HEK293 (cell line): Measurements from ENCODE around the gene PCYOX1L.

ENCODE experiments used
- CTCF ChIA-PET: fragments of 350-600 bp; formaldehyde crosslinking; extraction: SDS; loops from one replicate; lab custom pipeline; 2021; ENCODE audit warnings: antibody characterized with exemption; lab: Yijun Ruan, JAX
- POLR2A ChIA-PET: fragments of 300-600 bp; formaldehyde crosslinking; extraction: SDS; loops from one replicate; lab custom pipeline; 2020; ENCODE audit warnings: antibody characterized with exemption, inconsistent platforms; lab: Yijun Ruan, JAX
- H3K27ac ChIP-seq: fragments of 200-500 bp; sonication (Bioruptor generic); 2 replicates; pipeline ENCODE4 v1.5.1; 2014; ENCODE audit warnings: low read depth, low read length, control low read depth, inconsistent platforms; ENCODE audit errors: extremely low read depth
- H3K36me3 ChIP-seq, 2 experiments: fragments of 200-500 bp in 1 of 2; sonication (Bioruptor generic) in 1 of 2; 1 replicate in 1 of 2; 2 replicates in 1 of 2; pipeline ENCODE4 v1.5.1; 2014 to 2017; ENCODE audit warnings: inconsistent platforms in 2 of 2, low read length in 2 of 2; ENCODE audit not compliant: control insufficient read depth in 2 of 2, insufficient read depth in 1 of 2
- H3K4me1 ChIP-seq: fragments of 200-500 bp; sonication (Bioruptor generic); 2 replicates; pipeline ENCODE4 v1.5.1; 2014; ENCODE audit warnings: mild to moderate bottlenecking, low read length, inconsistent platforms; ENCODE audit not compliant: control insufficient read depth, insufficient read depth
- H3K4me3 ChIP-seq: 2 replicates; pipeline ENCODE4 v1.5.1; 2011; ENCODE audit warnings: low read depth, mild to moderate bottlenecking, control low read depth, low read length, moderate library complexity
- H3K9me3 ChIP-seq: fragments of 200-500 bp; sonication (Bioruptor generic); 2 replicates; pipeline ENCODE4 v1.5.1; 2014; ENCODE audit warnings: low read depth, low read length, inconsistent platforms; ENCODE audit not compliant: control insufficient read depth, insufficient read depth
- BCL11B ChIP-seq: fragments of 450-650 bp; formaldehyde crosslinking; IDR thresholded peaks from 2 replicates; pipeline ENCODE4 v1.5.1; 2016; ENCODE audit warnings: low read depth, missing biosample characterization, missing genetic modification characterization
- GLIS1 ChIP-seq: fragments of 450-650 bp; formaldehyde crosslinking; IDR thresholded peaks from 2 replicates; pipeline ENCODE4 v1.5.1; 2016; ENCODE audit warnings: missing biosample characterization, missing genetic modification characterization
- REPIN1 ChIP-seq: fragments of 450-650 bp; formaldehyde crosslinking; IDR thresholded peaks from 2 replicates; pipeline ENCODE4 v1.5.1; 2017; ENCODE audit warnings: missing biosample characterization, missing genetic modification characterization, low read depth
- SALL2 ChIP-seq: fragments of 450-650 bp; formaldehyde crosslinking; IDR thresholded peaks from 2 replicates; pipeline ENCODE4 v1.5.0; 2017; ENCODE audit warnings: missing biosample characterization, mild to moderate bottlenecking, missing genetic modification characterization, borderline replicate concordance
- ZBTB1 ChIP-seq: fragments of 450-650 bp; formaldehyde crosslinking; IDR thresholded peaks from 2 replicates; pipeline ENCODE4 v1.5.1; 2016; ENCODE audit warnings: missing biosample characterization, missing genetic modification characterization
- ZBTB21 ChIP-seq: fragments of 450-650 bp; formaldehyde crosslinking; IDR thresholded peaks from 2 replicates; pipeline ENCODE4 v1.5.1; 2017; ENCODE audit warnings: missing biosample characterization, missing genetic modification characterization
- ZFHX2 ChIP-seq: fragments of 450-650 bp; formaldehyde crosslinking; conservative IDR thresholded peaks from 2 replicates; pipeline ENCODE4 v1.5.1; 2016; ENCODE audit warnings: missing biosample characterization, missing genetic modification characterization
- ZNF16 ChIP-seq: fragments of 450-650 bp; formaldehyde crosslinking; IDR thresholded peaks from 2 replicates; pipeline ENCODE4 v1.5.1; 2016; ENCODE audit warnings: low read depth, missing biosample characterization, missing genetic modification characterization
- ZNF302 ChIP-seq: fragments of 450-650 bp; formaldehyde crosslinking; IDR thresholded peaks from 2 replicates; pipeline ENCODE4 v1.5.1; 2016; ENCODE audit warnings: missing biosample characterization, missing genetic modification characterization, low read depth
- ZNF585B ChIP-seq: fragments of 450-650 bp; formaldehyde crosslinking; IDR thresholded peaks from 2 replicates; pipeline ENCODE4 v1.5.1; 2016; ENCODE audit warnings: missing biosample characterization, missing genetic modification characterization
- ZNF626 ChIP-seq: fragments of 450-650 bp; sonication (Bioruptor Pico); formaldehyde crosslinking; IDR thresholded peaks from 2 replicates; pipeline ENCODE4 v1.5.1; 2018; ENCODE audit warnings: missing biosample characterization, missing genetic modification characterization, inconsistent platforms
- ZNF747 ChIP-seq: fragments of 450-650 bp; formaldehyde crosslinking; IDR thresholded peaks from 2 replicates; pipeline ENCODE4 v1.5.1; 2016; ENCODE audit warnings: missing biosample characterization, missing genetic modification characterization
- ZSCAN23 ChIP-seq: fragments of 450-650 bp; formaldehyde crosslinking; IDR thresholded peaks from 2 replicates; pipeline ENCODE4 v1.5.1; 2016; ENCODE audit warnings: missing biosample characterization, missing genetic modification characterization
- TF ChIP-seq, protein P1 (sequence below): fragments of 450-650 bp; formaldehyde crosslinking; IDR thresholded peaks from 2 replicates; pipeline ENCODE4 v1.5.1; 2016; ENCODE audit warnings: missing biosample characterization, missing genetic modification characterization
- TF ChIP-seq, protein P2 (sequence below): fragments of 450-650 bp; formaldehyde crosslinking; IDR thresholded peaks from 2 replicates; pipeline ENCODE4 v1.5.1; 2016; ENCODE audit warnings: missing biosample characterization, missing genetic modification characterization
- TF ChIP-seq, protein P3 (sequence below): fragments of 450-650 bp; formaldehyde crosslinking; IDR thresholded peaks from 2 replicates; pipeline ENCODE4 v1.5.1; 2016; ENCODE audit warnings: missing biosample characterization, missing genetic modification characterization
- TF ChIP-seq, protein P4 (sequence below): fragments of 450-650 bp; formaldehyde crosslinking; IDR thresholded peaks from 2 replicates; pipeline ENCODE4 v1.5.1; 2016; ENCODE audit warnings: missing biosample characterization, missing genetic modification characterization, borderline replicate concordance

PCYOX1L gene

DNA sequence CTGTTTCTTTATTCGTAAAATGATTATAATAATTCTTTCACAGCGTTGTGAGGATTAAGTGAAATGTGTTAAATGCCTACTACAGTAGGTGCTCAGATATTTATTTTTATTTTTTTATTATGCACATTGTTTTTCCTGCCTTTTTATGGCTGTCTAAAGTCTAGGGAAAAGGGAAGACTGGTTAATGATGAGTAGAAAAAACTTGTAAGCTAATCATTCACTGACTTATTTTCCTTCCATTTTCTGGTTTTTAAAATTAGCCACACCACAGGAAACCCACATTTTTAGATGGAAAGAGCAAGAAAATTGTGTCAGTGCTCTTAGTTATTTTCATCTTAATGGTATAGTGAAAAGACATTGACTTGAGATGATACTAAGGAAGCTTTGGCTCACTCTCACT lies 3.9 kb upstream of the PCYOX1L start:
- no peak overlapping the region for H3K4me3 ChIP-seq
- ChIA-PET POLR2A (interaction anchor here (0.7 to 5.6 kb wide), 2 partner anchors 9 to 167 kb away, joined by 4 to 77 read pairs; partner anchors contain the start of gene GRPEL2), CTCF (interaction anchor here (0.6 to 1.7 kb wide), 5 partner anchors 14 to 265 kb away, joined by 3 to 6 read pairs (median 4); no protein-coding TSS in a partner anchor)
- no peaks in the 10 kb centered on the region for H3K9me3 ChIP-seq
- H3K27ac ChIP-seq = no peak overlapping the region
- H3K4me1 ChIP-seq = no peaks in the 10 kb centered on the region
- peaks cover 40 to 71% of the 10 kb centered on the region in 2 experiments for H3K36me3 ChIP-seq
- TF ChIP-seq ZNF747 (tag by site-specific recombination) (no peak), ZNF302 (tag by site-specific recombination) (no peak), REPIN1 (tag by site-specific recombination) (no peak), BCL11B (no peak), ZNF585B (tag by site-specific recombination) (no peak), ZFHX2 (tag by site-specific recombination) (no peak), GLIS1 (no peak), ZNF626 (tag by site-specific recombination) (no peak), ZBTB1 (tag by site-specific recombination) (no peak), SALL2 (tag by site-specific recombination) (no peak), ZNF16 (tag by site-specific recombination) (no peak), ZBTB21 (tag by site-specific recombination) (no peak), ZSCAN23 (tag by site-specific recombination) (no peak)
- TF ChIP-seq, protein P1, sequence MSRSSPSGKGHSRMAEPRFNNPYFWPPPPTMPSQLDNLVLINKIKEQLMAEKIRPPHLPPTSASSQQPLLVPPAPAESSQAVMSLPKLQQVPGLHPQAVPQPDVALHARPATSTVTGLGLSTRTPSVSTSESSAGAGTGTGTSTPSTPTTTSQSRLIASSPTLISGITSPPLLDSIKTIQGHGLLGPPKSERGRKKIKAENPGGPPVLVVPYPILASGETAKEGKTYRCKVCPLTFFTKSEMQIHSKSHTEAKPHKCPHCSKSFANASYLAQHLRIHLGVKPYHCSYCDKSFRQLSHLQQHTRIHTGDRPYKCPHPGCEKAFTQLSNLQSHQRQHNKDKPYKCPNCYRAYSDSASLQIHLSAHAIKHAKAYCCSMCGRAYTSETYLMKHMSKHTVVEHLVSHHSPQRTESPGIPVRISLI = no peak
- TF ChIP-seq, protein P2, sequence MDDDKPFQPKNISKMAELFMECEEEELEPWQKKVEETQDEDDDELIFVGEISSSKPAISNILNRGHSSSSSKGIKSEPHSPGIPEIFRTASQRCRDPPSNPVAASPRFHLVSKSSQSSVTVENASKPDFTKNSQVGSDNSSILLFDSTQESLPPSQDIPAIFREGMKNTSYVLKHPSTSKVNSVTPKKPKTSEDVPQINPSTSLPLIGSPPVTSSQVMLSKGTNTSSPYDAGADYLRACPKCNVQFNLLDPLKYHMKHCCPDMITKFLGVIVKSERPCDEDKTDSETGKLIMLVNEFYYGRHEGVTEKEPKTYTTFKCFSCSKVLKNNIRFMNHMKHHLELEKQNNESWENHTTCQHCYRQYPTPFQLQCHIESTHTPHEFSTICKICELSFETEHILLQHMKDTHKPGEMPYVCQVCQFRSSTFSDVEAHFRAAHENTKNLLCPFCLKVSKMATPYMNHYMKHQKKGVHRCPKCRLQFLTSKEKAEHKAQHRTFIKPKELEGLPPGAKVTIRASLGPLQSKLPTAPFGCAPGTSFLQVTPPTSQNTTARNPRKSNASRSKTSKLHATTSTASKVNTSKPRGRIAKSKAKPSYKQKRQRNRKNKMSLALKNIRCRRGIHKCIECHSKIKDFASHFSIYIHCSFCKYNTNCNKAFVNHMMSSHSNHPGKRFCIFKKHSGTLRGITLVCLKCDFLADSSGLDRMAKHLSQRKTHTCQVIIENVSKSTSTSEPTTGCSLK (tag by site-specific recombination) = no peak
- TF ChIP-seq, protein P3, sequence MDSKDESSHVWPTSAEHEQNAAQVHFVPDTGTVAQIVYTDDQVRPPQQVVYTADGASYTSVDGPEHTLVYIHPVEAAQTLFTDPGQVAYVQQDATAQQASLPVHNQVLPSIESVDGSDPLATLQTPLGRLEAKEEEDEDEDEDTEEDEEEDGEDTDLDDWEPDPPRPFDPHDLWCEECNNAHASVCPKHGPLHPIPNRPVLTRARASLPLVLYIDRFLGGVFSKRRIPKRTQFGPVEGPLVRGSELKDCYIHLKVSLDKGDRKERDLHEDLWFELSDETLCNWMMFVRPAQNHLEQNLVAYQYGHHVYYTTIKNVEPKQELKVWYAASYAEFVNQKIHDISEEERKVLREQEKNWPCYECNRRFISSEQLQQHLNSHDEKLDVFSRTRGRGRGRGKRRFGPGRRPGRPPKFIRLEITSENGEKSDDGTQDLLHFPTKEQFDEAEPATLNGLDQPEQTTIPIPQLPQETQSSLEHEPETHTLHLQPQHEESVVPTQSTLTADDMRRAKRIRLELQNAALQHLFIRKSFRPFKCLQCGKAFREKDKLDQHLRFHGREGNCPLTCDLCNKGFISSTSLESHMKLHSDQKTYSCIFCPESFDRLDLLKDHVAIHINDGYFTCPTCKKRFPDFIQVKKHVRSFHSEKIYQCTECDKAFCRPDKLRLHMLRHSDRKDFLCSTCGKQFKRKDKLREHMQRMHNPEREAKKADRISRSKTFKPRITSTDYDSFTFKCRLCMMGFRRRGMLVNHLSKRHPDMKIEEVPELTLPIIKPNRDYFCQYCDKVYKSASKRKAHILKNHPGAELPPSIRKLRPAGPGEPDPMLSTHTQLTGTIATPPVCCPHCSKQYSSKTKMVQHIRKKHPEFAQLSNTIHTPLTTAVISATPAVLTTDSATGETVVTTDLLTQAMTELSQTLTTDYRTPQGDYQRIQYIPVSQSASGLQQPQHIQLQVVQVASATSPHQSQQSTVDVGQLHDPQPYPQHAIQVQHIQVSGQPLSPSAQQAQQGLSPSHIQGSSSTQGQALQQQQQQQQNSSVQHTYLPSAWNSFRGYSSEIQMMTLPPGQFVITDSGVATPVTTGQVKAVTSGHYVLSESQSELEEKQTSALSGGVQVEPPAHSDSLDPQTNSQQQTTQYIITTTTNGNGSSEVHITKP = no peak
- TF ChIP-seq, protein P4, sequence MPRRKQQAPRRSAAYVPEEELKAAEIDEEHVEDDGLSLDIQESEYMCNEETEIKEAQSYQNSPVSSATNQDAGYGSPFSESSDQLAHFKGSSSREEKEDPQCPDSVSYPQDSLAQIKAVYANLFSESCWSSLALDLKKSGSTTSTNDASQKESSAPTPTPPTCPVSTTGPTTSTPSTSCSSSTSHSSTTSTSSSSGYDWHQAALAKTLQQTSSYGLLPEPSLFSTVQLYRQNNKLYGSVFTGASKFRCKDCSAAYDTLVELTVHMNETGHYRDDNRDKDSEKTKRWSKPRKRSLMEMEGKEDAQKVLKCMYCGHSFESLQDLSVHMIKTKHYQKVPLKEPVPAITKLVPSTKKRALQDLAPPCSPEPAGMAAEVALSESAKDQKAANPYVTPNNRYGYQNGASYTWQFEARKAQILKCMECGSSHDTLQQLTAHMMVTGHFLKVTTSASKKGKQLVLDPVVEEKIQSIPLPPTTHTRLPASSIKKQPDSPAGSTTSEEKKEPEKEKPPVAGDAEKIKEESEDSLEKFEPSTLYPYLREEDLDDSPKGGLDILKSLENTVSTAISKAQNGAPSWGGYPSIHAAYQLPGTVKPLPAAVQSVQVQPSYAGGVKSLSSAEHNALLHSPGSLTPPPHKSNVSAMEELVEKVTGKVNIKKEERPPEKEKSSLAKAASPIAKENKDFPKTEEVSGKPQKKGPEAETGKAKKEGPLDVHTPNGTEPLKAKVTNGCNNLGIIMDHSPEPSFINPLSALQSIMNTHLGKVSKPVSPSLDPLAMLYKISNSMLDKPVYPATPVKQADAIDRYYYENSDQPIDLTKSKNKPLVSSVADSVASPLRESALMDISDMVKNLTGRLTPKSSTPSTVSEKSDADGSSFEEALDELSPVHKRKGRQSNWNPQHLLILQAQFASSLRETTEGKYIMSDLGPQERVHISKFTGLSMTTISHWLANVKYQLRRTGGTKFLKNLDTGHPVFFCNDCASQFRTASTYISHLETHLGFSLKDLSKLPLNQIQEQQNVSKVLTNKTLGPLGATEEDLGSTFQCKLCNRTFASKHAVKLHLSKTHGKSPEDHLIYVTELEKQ (tag by site-specific recombination) = no peak
